K562 (cell line): ENCODE data around the gene APLF. TPM values are rescaled to one million over a fixed set of nuclear protein-coding genes. Genes with fewer than 3 reads are reported as not detected.

Experiments used
- GTF2A2 ChIP-seq: IDR thresholded peaks from 2 replicates; pipeline ENCODE4 v1.6.1; 2016; ENCODE audit warnings: mild to moderate bottlenecking, missing genetic modification characterization, missing compliant biosample characterization
- MCM5 ChIP-seq: fragments of 450-650 bp; IDR thresholded peaks from 2 replicates; pipeline ENCODE4 v1.6.1; 2016; ENCODE audit warnings: low read depth
- NONO ChIP-seq, 2 experiments: fragments of 200-400 bp in 1 of 2; fragments of 450-650 bp in 1 of 2; formaldehyde crosslinking in 1 of 2; IDR thresholded peaks; 2 replicates each; pipeline ENCODE4 v1.6.1; 2017; ENCODE audit warnings: low read depth in 2 of 2, mild to moderate bottlenecking in 2 of 2, moderate library complexity in 2 of 2, low read length in 1 of 2
- NRF1 ChIP-seq, 2 experiments: fragments of 450-650 bp; IDR thresholded peaks in 1 of 2; conservative IDR thresholded peaks in 1 of 2; 2 replicates each; pipeline ENCODE4 v1.6.1; 2014; ENCODE audit warnings: mild to moderate bottlenecking in 2 of 2
- RFX7 ChIP-seq: fragments of 250-450 bp; sonication (Bioruptor Pico); IDR thresholded peaks from 2 replicates; pipeline ENCODE4 v1.5.1; 2021; ENCODE audit warnings: mild to moderate bottlenecking
- SAFB2 ChIP-seq: fragments of 200-400 bp; formaldehyde crosslinking; IDR thresholded peaks from 2 replicates; pipeline ENCODE4 v1.6.1; 2018; ENCODE audit warnings: borderline replicate concordance, low read length, low read depth, moderate library complexity; ENCODE audit not compliant: severe bottlenecking
- ZNF140 ChIP-seq: fragments of 250-450 bp; sonication (Bioruptor Pico); IDR thresholded peaks from 2 replicates; pipeline ENCODE4 v1.8.0; 2021; ENCODE audit warnings: moderate library complexity, mild to moderate bottlenecking, inconsistent platforms
- ZNF696 ChIP-seq: fragments of 250-450 bp; sonication (Bioruptor Pico); conservative IDR thresholded peaks from 2 replicates; pipeline ENCODE4 v1.4.0; 2020; ENCODE audit warnings: mild to moderate bottlenecking, moderate library complexity
- ZZZ3 ChIP-seq: fragments of 450-650 bp; IDR thresholded peaks from 2 replicates; pipeline ENCODE4 v1.6.1; 2016; ENCODE audit warnings: antibody characterized with exemption, mild to moderate bottlenecking, moderate library complexity
- polyA plus RNA-seq, 8 experiments: library from polyadenylated mRNA; depleted of rRNA in 4 of 8; stranded (reverse) in 5 of 8; unstranded in 3 of 8; fragments of >200 nt; fragmentation: Nextera tagmentation in 2 of 8; fragmentation: Illumina TruSeq in 1 of 8; extraction: Ambion mirVana in 2 of 8; extraction: Trizol in 1 of 8; gene quantifications; 2 replicates each; pipeline versions ENCODE4 v1.2.1 to v1.2.3, GENCODE V29; 2011 to 2014; ENCODE audit warnings: inconsistent platforms in 1 of 8, missing spikeins in 1 of 8
- total RNA-seq, 7 experiments: library from RNA; depleted of rRNA in 6 of 7; stranded (reverse); fragments of >200 nt in 6 of 7; fragmentation: Illumina TruSeq in 2 of 7; extraction: Trizol in 2 of 7; gene quantifications; 2 replicates each; pipeline versions ENCODE4 v1.2.1 to v1.2.3, GENCODE V29; 2011 to 2021; ENCODE audit warnings: low replicate concordance in 1 of 7
- TF ChIP-seq, protein P1 (sequence below), 2 experiments: fragments of 450-650 bp; formaldehyde crosslinking in 1 of 2; IDR thresholded peaks; 2 replicates each; pipeline versions ENCODE4 v1.4.0 to v1.6.1; 2014 to 2020; ENCODE audit warnings: mild to moderate bottlenecking in 2 of 2, borderline replicate concordance in 1 of 2, low read depth in 1 of 2
- TF ChIP-seq, protein P2 (sequence below), 2 experiments: fragments of 450-650 bp in 1 of 2; sonication (generic) in 1 of 2; formaldehyde crosslinking in 1 of 2; IDR thresholded peaks in 1 of 2; conservative IDR thresholded peaks in 1 of 2; 2 replicates each; pipeline versions ENCODE4 v1.6.1 to v1.8.1; 2016 to 2023; ENCODE audit warnings: mild to moderate bottlenecking in 2 of 2, moderate library complexity in 2 of 2, inconsistent platforms in 1 of 2, missing genetic modification reagents in 1 of 2
- TF ChIP-seq, protein P3 (sequence below): sonication (generic); formaldehyde crosslinking; IDR thresholded peaks from 2 replicates; pipeline ENCODE4 v1.8.0; 2022; ENCODE audit warnings: missing genetic modification reagents, mild to moderate bottlenecking, moderate library complexity, borderline replicate concordance
- TF ChIP-seq, protein P4 (sequence below), 3 experiments: IDR thresholded peaks in 2 of 3; conservative IDR thresholded peaks in 1 of 3; 2 replicates each; pipeline ENCODE4 v1.5.1; 2011 to 2012; ENCODE audit warnings: low read length in 3 of 3, mild to moderate bottlenecking in 3 of 3, control low read depth in 2 of 3, improper control_type of control experiment in 1 of 3, inconsistent platforms in 1 of 3, low read depth in 1 of 3, mixed read lengths in 1 of 3, moderate library complexity in 1 of 3; ENCODE audit not compliant: insufficient read depth in 2 of 3

Gene APLF
- total and polyA plus RNA-seq, 9 of the 15 experiments (the other 6 are each of a cell fraction or from before 2014, with no cell fraction given) = 0.07 to 1.1 (median 0.71) TPM

DNA sequence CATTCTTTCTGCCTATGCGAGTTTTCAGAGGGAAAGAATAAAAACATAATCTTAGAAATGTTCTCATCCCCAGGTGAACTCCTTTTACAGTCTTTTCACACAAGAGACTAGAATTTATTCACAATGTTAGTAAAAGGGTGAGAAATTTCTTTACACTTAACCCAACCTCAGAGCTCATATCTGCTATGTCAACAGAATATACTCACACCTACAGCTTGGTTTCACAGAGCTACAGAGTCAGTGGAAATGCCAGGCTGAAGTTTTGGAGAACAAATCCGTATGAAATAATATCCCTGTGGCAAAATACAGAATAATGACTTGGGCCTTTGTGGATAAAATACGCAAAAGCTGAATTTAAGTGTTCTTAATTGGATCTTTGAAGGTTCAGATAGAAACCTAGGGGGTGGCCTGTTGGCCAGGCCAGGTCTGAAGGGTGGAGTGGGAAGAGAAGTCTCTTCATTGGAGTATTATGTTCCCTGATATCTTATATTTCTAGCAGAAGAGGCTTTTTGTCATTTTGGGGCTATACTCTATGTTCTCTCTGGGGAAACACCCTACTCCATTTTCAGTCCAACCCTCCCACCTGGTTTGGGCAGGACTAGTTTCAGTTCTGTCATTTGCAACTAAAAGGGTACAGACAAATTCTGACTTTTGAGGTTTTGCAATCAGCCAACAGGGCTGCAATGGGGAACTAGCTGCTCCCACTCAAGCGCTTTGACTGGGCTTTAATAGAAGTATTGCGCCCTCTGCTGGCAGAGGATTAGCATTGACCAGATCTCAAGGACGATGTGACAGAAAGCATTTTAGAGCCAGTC, 26.0 kb upstream of the APLF start (continued):
- TF ChIP-seq, protein P1, sequence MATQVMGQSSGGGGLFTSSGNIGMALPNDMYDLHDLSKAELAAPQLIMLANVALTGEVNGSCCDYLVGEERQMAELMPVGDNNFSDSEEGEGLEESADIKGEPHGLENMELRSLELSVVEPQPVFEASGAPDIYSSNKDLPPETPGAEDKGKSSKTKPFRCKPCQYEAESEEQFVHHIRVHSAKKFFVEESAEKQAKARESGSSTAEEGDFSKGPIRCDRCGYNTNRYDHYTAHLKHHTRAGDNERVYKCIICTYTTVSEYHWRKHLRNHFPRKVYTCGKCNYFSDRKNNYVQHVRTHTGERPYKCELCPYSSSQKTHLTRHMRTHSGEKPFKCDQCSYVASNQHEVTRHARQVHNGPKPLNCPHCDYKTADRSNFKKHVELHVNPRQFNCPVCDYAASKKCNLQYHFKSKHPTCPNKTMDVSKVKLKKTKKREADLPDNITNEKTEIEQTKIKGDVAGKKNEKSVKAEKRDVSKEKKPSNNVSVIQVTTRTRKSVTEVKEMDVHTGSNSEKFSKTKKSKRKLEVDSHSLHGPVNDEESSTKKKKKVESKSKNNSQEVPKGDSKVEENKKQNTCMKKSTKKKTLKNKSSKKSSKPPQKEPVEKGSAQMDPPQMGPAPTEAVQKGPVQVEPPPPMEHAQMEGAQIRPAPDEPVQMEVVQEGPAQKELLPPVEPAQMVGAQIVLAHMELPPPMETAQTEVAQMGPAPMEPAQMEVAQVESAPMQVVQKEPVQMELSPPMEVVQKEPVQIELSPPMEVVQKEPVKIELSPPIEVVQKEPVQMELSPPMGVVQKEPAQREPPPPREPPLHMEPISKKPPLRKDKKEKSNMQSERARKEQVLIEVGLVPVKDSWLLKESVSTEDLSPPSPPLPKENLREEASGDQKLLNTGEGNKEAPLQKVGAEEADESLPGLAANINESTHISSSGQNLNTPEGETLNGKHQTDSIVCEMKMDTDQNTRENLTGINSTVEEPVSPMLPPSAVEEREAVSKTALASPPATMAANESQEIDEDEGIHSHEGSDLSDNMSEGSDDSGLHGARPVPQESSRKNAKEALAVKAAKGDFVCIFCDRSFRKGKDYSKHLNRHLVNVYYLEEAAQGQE (IDR thresholded peaks at IDR 0.05; ENCODE audit: borderline replicate concordance) = peak; percentile 95
- TF ChIP-seq, protein P1 (CRISPR knock-in tag; IDR thresholded peaks at IDR 0.05; ENCODE audit: low read depth) = no peak
- no peak for TF ChIP-seq SAFB2
- TF ChIP-seq, protein P2, sequence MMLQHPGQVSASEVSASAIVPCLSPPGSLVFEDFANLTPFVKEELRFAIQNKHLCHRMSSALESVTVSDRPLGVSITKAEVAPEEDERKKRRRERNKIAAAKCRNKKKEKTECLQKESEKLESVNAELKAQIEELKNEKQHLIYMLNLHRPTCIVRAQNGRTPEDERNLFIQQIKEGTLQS (IDR thresholded peaks at IDR 0.05) = no peak
- TF ChIP-seq, protein P2 (CRISPR knock-in tag; conservative IDR thresholded peaks at IDR 0.05) = no peak
- TF ChIP-seq MCM5 = no peak
- TF ChIP-seq GTF2A2 (tag) = no peak
- TF ChIP-seq, protein P3, sequence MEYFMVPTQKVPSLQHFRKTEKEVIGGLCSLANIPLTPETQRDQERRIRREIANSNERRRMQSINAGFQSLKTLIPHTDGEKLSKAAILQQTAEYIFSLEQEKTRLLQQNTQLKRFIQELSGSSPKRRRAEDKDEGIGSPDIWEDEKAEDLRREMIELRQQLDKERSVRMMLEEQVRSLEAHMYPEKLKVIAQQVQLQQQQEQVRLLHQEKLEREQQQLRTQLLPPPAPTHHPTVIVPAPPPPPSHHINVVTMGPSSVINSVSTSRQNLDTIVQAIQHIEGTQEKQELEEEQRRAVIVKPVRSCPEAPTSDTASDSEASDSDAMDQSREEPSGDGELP (CRISPR knock-in tag) = no peak
- no peak for TF ChIP-seq NRF1 (conservative IDR thresholded peaks at IDR 0.05 in 1 of 2, IDR thresholded peaks at IDR 0.05 in 1 of 2)
- TF ChIP-seq ZZZ3 = no peak
- TF ChIP-seq NONO (IDR thresholded peaks at IDR 0.05; ENCODE audit: low read depth in 2 of 2, low read length in 1 of 2) = no peak
- TF ChIP-seq, protein P4, sequence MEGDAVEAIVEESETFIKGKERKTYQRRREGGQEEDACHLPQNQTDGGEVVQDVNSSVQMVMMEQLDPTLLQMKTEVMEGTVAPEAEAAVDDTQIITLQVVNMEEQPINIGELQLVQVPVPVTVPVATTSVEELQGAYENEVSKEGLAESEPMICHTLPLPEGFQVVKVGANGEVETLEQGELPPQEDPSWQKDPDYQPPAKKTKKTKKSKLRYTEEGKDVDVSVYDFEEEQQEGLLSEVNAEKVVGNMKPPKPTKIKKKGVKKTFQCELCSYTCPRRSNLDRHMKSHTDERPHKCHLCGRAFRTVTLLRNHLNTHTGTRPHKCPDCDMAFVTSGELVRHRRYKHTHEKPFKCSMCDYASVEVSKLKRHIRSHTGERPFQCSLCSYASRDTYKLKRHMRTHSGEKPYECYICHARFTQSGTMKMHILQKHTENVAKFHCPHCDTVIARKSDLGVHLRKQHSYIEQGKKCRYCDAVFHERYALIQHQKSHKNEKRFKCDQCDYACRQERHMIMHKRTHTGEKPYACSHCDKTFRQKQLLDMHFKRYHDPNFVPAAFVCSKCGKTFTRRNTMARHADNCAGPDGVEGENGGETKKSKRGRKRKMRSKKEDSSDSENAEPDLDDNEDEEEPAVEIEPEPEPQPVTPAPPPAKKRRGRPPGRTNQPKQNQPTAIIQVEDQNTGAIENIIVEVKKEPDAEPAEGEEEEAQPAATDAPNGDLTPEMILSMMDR (IDR thresholded peaks at IDR 0.05 in 2 of 3, conservative IDR thresholded peaks at IDR 0.05 in 1 of 3; ENCODE audit: insufficient read depth in 2 of 3, low read depth in 1 of 3, low read length in 3 of 3) = peak; percentile 88 to 97 (median 96)
- TF ChIP-seq ZNF140 (CRISPR knock-in tag) = no peak
- TF ChIP-seq RFX7 (CRISPR knock-in tag) = no peak
- TF ChIP-seq ZNF696 = no peak
